ENCODE measurements around the gene SLC25A18. TPM values are rescaled to one million over a fixed set of nuclear protein-coding genes. Genes with fewer than 3 reads are reported as not detected.

SLC25A18 gene
- total RNA-seq, 4 donors from 2014 or later: 1.9 to 8.3 (median 5.5) TPM; not detected in 1

- Histone ChIP-seq H3K9me3 (no peaks in the 10 kb centered on the region), H3K27ac (no peak overlapping the region), H3K4me3 (no peak overlapping the region), H3K4me1 (no peaks in the 10 kb centered on the region), H3K36me3 (peaks cover 0 to 14% (median 0%) of the 10 kb centered on the region in 3 donors), H3K27me3 (no peaks in the 10 kb centered on the region)
- DNase-seq: no peak
- TF ChIP-seq POLR2A (IDR thresholded peaks at IDR 0.05) (no peak), CTCF (IDR thresholded peaks at IDR 0.05) (no peak)
Observed at GRCh38 chr22:17586831-17587440, 23.6 kb downstream of the SLC25A18 start.

GRCh38 chr22:17587629-17588028, 24.3 kb downstream of the SLC25A18 start:
- no peaks in the 10 kb centered on the region for H3K4me1 ChIP-seq
- H3K36me3 ChIP-seq: peaks cover 0 to 21% (median 0%) of the 10 kb centered on the region in 3 donors
- no peak for DNase-seq
- no peaks in the 10 kb centered on the region for H3K27me3 ChIP-seq
- H3K9me3 ChIP-seq: no peaks in the 10 kb centered on the region
- no peak overlapping the region for H3K4me3 ChIP-seq
- TF ChIP-seq CTCF (IDR thresholded peaks at IDR 0.05): no peak
- no peak for TF ChIP-seq POLR2A (IDR thresholded peaks at IDR 0.05)
- H3K27ac ChIP-seq: no peak overlapping the region

- Histone ChIP-seq H3K27me3 (no peaks in the 10 kb centered on the region), H3K4me3 (no peak overlapping the region), H3K27ac (no peak overlapping the region), H3K9me3 (no peaks in the 10 kb centered on the region), H3K4me1 (no peaks in the 10 kb centered on the region), H3K36me3 (peaks cover 0 to 31% (median 0%) of the 10 kb centered on the region in 3 donors)
- TF ChIP-seq CTCF (IDR thresholded peaks at IDR 0.05) (no peak), POLR2A (IDR thresholded peaks at IDR 0.05) (no peak)
- no peak for DNase-seq
Observed at GRCh38 chr22:17588606-17589005, 25.3 kb downstream of the SLC25A18 start.

GRCh38 chr22:17589810-17590375, 26.6 kb downstream of the SLC25A18 start:
- H3K27ac ChIP-seq: no peak overlapping the region
- H3K4me1 ChIP-seq: no peaks in the 10 kb centered on the region
- DNase-seq: no peak
- no peaks in the 10 kb centered on the region for H3K9me3 ChIP-seq
- H3K4me3 ChIP-seq: no peak overlapping the region
- peaks cover 0 to 44% (median 0%) of the 10 kb centered on the region in 3 donors for H3K36me3 ChIP-seq
- H3K27me3 ChIP-seq: no peaks in the 10 kb centered on the region
- TF ChIP-seq POLR2A (IDR thresholded peaks at IDR 0.05): no peak
- TF ChIP-seq CTCF (IDR thresholded peaks at IDR 0.05): no peak

- H3K9me3 ChIP-seq: no peaks in the 10 kb centered on the region
- H3K4me1 ChIP-seq: no peaks in the 10 kb centered on the region
- peaks cover 0 to 50% (median 0%) of the 10 kb centered on the region in 3 donors for H3K36me3 ChIP-seq
- no peak overlapping the region for H3K27ac ChIP-seq
- TF ChIP-seq POLR2A (IDR thresholded peaks at IDR 0.05) (no peak), CTCF (IDR thresholded peaks at IDR 0.05) (no peak)
- no peak for DNase-seq
- no peaks in the 10 kb centered on the region for H3K27me3 ChIP-seq
- no peak overlapping the region for H3K4me3 ChIP-seq
Observed at GRCh38 chr22:17590586-17590985, 27.3 kb downstream of the SLC25A18 start.

Data from Peyer's patch (tissue), 4 donors.